COLO668 (cell line): Measurements from ENCODE around the gene SCFD2.

Experiments
- DNase-seq: peaks from one replicate; lab custom pipeline; 2025; ENCODE audit not compliant: unreplicated experiment; lab: John Stamatoyannopoulos, UW

The SCFD2 gene

DNA sequence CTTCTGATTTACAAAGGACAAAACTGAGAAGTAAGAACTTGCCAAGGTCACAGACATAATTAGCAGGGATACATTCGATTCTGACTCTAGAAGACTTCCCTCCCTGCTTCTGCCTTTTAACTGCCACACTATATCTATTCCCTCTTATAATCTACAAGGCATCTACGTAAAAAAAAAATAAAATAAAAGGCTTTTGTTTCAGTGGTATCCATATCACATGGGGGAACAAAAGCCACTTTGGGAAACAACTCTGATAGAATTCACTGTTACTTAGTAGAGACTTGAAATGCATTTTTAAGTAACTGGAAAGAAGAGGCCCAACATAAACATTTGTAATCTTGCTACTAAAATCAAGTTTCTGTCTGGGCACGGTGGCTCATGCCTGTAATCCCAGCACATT lies 247.2 kb downstream of the SCFD2 start:
- DNase-seq = no peak

DNA sequence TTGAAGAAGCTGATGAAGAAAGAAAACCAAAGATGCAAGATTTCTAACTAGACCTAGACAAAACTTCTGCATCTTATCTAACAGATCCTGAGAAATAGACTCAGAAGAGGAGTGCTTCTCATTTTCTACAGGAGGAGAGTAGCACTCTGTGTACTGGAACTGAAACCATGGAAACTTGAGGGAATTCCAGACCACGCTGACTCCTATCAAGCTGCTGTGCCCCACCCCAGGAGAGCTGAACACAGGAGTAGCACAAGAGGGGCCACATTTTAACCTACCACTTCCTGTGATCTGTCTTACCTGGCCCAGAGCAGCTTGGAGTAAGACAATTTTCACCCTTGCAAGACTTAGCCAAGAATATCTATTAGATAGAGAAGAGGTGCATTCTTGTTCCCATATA lies 248.9 kb downstream of the SCFD2 start:
- no peak for DNase-seq

DNA sequence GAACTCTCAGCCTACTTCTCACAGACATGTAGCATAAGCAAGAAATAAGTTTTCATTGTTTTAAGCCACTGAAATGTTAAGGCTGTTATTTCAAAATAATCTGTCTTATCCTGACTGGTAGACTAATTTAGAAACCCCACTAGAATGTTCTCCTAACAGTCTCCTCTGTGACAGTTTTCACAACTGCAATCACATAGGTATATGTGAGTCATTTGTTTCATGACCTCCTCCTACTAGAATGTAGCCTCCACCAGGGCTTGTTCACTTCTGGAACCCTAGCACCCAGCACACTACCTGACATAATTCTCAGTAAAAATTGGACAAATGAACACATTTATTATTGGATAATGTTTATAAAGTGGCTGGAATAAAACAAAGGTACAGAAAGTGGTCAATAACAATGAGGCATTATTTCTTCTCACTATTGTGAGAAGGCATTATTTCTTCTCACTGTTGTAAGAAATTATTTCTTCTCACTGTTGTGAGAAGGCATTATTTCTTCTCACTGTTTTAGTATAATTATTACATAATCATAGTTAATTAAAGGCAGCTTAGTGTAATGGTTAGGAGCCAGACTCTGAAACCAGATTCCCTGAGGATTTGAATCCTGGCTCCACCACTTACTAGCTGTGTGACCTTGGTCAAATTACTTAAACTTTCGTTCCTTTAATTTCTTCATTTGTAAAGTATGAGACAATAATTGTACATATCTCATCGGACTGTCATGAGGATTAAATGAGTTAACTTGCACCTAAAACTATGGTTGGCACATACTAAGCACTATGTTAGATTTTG lies 252.2 kb downstream of the SCFD2 start:
- DNase-seq = no peak

DNA sequence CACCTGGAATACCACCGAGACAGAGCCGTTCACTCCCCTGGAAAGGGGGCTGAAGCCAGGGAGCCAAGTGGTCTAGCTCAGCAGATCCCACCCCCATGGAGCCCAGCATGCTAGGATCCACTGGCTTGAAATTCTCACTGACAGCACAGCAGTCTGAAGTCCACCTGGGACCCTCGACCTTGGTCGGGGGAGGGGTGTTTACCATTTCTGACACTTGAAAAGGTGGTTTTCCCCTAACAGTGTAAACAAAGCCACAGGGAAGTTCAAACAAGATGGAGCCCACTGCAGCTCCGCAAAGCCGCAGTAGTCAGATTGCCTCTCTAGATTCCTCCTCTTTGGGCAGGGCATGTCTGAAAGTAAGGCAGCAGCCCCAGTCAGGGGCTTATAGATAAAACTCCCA lies 260.5 kb downstream of the SCFD2 start:
- DNase-seq = no peak

DNA sequence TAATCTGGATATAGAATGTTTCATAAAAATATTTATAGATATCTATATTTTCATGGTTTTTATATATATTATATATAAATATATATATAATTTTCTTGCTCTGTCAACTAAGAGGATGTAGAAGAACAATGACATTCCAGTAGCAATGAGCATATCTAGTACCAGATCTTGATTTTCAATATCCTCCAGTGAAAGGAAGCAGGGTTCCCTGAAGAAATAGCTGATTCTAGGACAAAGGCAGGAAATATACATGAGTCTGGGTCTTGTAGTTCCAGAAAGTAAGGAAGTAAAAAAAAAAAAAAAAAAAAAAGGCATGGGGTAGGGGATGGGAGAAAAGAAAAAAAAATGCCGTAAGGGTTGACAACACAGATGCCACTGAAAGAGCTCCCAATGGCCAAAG lies 262.4 kb downstream of the SCFD2 start:
- DNase-seq = no peak

DNA sequence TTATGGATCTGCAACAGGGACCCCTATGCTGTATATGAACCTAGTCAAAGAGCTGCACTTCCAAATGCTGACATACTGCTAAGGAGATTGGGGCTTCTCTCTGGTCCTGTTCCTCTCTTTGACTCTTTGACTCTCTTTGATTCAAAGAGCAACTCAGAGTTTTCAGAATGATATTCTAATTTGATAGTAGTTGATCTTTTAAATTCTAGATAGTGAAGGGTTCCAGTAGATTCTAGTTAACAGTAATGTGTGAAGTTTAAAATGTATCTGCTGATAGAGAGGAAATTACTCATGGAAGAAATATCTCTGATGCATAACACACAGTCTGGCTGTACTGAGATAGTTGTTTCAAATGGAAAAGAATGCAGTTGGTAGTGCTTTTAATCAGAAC lies 264.7 kb downstream of the SCFD2 start:
- no peak for DNase-seq

DNA sequence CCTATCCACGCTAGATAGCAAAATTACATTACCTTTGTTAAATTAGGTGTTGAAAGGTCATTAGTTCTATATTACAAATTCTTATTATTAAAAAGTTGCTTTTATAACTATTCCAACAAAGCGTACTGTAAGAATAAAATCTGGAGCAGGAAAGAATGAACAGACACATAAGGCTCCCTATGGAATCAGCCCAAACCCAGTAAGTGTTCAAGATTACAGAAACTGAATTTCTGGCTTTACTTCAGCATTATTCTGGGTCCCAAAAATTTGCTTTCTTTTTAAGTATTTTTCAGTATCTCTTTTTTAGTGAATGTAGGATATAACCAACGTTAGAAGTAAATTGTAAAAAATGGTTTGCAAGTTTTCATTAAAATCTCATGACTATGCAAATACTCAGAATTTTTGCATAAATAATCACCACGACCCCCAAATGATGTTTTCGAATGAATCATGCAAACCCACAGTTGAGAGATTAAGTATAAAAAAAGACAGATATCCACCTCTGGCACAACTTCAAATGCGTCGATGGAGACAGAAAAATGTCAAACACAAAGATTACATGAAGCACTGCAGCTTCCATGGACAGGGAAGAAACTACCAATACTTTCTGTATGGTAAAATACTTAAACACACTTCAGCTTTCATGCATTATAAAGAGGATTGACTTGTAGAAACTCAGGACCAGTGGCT lies 265.2 kb downstream of the SCFD2 start:
- DNase-seq = no peak

DNA sequence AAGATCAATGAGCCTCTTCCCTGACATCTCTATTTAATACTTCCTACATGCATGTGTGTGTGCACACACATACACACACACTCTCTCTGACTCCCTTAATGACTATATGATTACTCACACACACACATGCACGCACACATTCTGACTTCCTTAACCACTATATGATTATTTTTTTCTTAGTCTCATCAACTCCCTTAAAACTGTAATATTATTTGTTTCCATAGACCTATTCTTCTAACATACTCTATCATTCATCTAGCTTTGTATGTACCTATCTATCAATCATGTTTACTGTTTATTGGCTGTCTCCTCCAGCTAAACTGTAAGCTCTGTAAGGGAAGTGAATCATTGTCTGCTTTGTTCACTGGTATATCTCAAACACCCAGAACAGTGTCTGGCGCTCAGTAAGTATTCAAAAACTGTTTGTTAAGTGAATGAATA lies 267.2 kb downstream of the SCFD2 start:
- no peak for DNase-seq

DNA sequence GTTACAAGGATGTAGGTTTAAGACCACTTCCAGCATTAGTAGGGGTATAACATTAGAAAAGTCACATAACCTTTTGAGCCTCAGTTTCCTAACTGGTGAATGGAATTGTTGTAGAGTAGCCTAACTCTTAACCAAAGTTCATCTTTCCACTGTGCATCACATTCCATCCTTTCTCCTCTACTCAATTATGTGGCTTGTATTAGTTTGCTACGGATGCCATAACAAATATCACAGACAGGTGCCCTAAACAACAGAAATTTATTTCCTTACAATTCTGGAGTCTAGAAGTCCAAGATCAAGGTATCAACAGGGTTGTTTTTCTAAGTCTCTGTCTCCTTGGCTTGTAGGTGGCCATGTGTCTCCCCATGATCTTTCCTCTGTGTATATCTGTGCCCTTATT lies 271.8 kb downstream of the SCFD2 start:
- no peak for DNase-seq

DNA sequence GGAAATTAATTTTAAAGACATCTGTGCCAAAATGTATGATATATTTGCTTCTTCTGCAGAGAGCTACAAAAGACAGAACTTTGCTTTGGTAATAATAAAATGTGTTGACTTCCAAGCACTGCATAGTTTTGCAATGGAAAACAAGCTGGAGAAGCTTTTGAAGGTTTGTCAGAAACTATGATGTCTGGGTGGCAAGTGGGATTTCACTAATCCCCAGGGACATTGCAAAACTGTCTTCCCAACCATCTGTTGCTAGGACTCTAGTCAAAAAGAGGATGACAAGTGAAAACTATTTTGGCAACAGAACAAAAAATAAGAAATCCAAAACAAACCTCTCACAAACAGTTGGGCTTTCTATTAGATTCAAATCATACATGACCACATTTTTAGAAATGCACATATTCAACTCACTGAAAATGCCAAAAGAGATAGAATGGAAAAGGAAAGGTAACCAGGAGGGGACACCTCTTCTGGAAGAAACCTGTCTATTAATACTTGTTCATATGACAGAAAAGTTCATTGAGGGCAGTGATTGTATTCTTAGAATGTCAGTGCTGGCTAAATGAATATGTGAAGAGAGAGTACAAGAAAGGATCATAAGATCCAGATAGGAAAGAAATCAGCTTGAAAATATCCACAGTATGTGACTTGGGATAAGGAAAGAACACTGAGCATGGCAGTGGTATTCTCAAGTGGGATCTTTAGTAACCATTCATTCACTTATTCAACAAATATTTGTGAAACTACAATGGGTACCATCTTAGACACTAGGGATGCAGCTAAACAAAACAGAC lies 275.7 kb downstream of the SCFD2 start:
- no peak for DNase-seq

DNA sequence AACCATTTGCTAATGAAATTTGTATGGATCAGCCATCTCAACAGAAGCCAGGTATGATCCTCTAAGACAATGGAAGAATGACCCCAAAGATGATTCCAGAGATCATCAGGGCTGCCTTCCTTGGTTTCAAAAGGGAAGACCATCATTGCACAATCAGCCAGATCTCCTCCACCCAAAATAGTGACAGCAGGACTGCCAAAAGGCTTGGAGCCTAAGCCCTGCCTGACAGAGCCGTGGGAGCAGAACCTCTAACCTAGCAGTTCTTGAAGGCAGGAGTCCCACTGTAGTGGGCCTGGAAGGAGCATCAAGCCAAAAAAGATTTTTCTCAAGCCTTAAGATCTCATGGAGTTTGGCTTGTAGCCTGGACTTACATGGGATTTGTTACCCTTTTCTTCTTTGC lies 277.7 kb downstream of the SCFD2 start:
- no peak for DNase-seq

DNA sequence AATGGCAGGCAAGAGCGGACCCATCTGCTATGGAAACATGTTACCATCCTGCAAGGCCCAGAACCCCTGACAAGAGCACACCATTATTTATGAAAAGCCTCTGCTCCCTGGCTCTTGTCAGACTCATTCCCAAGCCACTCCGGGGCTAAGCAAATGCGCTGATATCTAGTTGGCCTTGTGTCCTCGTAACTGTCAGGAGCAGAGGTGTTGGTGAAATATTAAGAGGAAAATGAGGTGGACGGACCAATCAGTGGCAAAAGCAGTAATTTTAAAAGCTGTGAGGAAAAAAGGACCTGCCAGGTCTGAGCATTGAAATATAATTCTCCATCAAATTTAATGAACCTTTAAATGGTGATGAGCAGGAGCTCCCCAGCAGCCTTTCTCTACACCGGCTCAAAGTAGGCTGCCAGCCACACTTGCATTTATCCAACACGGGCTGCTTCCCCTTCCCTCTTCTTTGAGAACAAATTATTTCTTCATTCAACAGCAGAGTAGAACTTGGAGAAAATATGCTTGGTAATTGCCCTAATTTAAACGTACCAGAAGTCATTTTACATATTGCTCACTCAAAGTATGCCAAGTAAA lies 289.4 kb downstream of the SCFD2 start:
- DNase-seq = no peak

DNA sequence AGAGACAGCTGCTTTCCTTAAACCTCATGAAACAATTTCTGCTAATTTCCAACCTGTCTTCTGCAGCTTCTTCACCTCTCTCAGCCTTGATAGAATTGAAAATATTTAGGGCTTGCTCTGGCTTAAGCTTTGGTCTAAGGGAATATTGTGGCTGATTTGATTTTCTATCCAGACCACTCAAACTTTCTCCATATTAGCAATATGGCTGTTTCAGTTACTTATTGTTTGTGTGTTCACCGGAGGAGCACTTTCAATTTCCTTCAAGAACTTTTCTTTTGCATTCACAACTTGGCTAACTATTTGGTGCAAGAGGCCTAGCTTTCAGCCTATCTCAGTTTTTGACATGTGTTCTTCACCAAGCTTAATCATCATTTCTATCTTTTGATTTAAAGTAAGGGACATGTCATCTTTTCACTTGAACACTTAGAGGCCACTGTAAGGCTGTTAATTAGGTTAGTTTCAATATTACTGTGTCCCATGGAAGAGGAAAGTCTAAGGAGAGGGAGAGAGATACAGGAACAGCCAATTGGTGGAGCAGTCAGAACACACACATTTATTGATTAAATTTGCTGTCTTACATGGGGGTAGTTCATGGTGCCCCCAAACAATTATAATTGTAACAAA lies 290.6 kb downstream of the SCFD2 start:
- no peak for DNase-seq

DNA sequence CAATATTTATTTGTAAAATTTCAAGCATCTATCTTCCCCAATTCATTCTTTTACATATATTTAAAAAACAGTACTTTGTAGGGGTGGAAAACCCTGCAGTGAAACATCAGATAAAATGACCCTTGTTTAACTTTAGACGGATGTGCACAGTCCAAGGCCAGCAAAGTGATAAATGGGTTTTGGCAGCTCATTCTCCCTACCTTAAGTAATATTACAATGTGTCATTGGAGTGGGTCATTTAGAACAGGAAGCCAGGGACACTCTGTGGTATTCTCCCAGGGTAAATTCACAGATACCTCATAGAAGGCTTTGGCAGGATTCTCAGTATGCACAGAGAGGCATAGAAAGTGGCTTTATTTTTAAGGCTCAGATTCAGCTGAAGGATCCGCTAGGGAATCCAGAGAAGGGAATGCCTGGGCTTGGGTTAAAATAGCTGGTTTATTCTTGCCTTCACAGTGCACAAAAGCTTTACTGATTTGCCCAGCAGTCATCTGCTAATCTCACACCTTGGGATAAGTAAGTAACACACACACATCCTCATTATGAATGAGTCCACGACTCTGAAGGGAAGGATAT lies 297.0 kb downstream of the SCFD2 start:
- DNase-seq = no peak

DNA sequence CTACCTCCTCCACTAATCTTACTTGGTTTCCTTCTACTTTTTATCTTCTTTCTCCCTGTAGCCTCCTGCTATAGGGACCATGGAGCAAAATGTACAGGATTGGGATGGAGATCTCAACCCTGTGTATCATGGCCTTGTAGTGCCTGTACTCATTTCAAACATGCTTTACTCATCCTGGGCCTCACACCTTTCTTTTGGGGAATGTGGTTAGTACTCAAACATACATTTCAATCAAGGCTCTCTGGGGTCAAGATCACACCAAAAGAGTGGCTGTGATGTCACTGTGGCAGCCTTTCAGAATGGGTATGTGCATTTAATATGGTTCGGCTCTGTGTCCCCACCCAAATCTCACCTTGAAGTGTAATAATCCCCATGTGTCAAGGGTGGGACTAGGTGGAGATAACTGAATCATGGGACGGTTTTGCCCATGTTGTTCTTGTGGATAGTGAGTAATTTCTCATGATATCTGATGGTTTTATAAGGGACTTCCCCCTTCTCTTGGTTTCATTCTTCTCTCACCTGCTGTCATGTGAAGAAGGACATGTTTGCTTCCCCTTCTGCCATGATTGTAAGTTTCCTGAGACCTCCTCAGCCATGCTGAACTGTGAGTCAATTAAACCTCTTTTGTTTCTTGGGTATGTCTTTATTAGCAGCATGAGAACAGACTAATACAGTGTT lies 298.6 kb downstream of the SCFD2 start:
- no peak for DNase-seq

DNA sequence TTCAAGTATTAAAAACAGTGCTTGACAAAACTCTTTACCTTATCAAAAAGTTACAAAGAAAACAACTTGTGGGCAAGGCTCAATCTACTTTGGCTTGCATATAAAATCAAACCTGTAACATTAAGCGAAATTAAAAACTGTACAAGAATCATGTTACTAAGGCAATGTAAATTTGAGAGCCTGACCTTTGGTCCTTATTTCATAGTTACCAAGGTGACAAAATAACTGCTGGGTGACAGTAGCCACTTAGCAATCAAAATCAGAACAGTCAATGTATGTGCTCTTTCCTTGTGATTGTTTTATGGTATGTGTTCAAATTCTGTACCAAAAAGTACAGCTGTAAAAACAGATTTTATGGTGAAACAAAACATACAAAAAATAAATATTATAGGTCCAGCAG lies 299.7 kb downstream of the SCFD2 start:
- no peak for DNase-seq

DNA sequence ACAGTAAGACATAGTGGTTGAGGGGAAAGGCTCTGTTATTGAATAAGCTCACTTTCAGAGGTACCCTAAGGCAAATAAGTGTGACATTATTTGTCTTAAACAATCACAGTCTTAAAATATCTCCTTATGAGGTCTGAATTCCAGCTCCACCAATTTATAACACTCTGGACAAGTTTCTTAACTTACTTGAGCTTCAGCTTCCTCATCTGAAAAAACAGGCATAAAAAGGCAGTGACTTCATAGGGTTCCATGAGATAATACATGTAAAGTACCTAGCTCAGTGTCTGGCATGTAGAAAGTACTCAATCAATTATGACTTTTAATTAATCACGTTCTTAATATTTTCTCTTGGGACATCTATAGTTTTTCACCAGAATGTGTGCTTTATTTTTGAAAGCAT lies 301.3 kb downstream of the SCFD2 start:
- no peak for DNase-seq

DNA sequence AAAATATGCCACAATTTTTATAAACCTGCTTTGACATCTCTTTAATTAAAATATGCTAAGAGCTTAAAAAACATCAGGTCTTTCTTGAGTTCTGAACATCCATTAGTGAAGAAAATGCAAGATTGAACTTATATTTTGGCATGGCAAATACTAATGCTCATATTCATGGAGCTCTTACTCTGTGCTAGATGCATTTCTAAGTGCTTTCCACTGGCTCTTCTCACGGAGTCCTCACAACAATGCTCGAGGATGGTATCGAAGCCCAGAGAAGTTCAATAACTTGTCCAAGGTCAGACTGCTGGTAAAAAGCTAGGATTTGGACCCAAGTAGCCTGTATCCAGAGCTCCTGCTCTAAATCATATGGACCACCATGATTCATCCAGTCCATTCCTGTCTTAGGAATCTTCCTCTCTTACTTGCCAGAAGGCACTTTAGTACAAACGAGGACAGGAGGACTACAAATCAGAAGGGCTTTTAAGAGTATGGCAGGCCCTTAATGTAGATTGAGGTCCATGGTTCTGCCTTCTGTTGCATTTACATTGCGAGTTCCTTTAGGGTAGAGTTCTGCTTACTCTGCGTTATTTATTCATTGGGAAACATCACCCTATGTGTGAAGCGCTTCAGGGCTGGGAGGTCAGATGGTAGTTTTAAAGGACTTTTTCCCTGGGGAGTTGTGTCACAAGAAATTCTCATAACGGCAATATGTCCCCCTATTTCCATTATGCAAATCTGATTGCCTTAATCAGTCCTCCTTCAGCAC lies 304.6 kb downstream of the SCFD2 start:
- no peak for DNase-seq

DNA sequence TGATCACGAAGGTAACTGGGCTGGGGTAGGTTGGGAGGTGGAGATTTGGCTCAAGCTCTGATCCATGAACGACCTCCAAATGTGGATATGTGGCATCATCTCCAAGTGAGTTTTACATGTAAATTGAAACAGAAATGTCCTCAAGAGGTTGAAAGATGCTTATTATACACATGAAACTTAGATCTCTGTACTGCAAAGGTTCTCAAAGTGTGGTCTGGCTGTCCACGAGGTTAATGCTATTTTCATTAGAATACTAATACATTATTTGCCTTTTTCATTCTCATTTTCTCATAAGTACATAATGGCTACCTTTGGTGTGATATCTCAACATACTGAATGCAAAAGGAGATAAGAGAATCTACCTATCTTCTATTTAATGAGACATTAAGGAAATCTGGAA lies 305.6 kb downstream of the SCFD2 start:
- DNase-seq = no peak
